SJCRH30 (cell line): ENCODE data around the gene VPREB1. TPM values are rescaled to one million over a fixed set of nuclear protein-coding genes. Genes with fewer than 3 reads are reported as not detected.

ENCODE experiments used
- DNase-seq, 2 experiments: peaks; one replicate each; pipeline ENCODE4 v3.0.0-alpha.2; 2015 to 2020
- H3K27ac ChIP-seq: fragments of 250-450 bp; sonication (Bioruptor Pico); 2 replicates; pipeline ENCODE4 v1.5.1; 2020; ENCODE audit warnings: mild to moderate bottlenecking, moderate library complexity
- H3K27me3 ChIP-seq: fragments of 250-450 bp; sonication (Bioruptor Pico); 2 replicates; pipeline ENCODE4 v1.5.1; 2020; ENCODE audit warnings: mild to moderate bottlenecking, moderate library complexity
- H3K36me3 ChIP-seq: fragments of 250-450 bp; sonication (Bioruptor Pico); 2 replicates; pipeline ENCODE4 v1.5.1; 2020; ENCODE audit warnings: mild to moderate bottlenecking, moderate library complexity
- H3K4me1 ChIP-seq: fragments of 250-450 bp; sonication (Bioruptor Pico); 2 replicates; pipeline ENCODE4 v1.5.1; 2020; ENCODE audit warnings: mild to moderate bottlenecking, moderate library complexity
- H3K4me3 ChIP-seq: fragments of 250-450 bp; sonication (Bioruptor Pico); 2 replicates; pipeline ENCODE4 v1.5.1; 2020; ENCODE audit warnings: mild to moderate bottlenecking, moderate library complexity
- H3K9me3 ChIP-seq: fragments of 250-450 bp; sonication (Bioruptor Pico); replicated peaks from 2 replicates; pipeline ENCODE4 v1.5.1; 2020; ENCODE audit warnings: mild to moderate bottlenecking, moderate library complexity
- total RNA-seq: library from RNA; depleted of rRNA; stranded (reverse); fragments of >200 nt; shearing (Covaris generic); gene quantifications from 2 replicates; pipeline ENCODE4 v1.2.3, GENCODE V29; 2014

VPREB1 gene
- total RNA-seq, 1 experiment from 2014 or later: not detected

DNA sequence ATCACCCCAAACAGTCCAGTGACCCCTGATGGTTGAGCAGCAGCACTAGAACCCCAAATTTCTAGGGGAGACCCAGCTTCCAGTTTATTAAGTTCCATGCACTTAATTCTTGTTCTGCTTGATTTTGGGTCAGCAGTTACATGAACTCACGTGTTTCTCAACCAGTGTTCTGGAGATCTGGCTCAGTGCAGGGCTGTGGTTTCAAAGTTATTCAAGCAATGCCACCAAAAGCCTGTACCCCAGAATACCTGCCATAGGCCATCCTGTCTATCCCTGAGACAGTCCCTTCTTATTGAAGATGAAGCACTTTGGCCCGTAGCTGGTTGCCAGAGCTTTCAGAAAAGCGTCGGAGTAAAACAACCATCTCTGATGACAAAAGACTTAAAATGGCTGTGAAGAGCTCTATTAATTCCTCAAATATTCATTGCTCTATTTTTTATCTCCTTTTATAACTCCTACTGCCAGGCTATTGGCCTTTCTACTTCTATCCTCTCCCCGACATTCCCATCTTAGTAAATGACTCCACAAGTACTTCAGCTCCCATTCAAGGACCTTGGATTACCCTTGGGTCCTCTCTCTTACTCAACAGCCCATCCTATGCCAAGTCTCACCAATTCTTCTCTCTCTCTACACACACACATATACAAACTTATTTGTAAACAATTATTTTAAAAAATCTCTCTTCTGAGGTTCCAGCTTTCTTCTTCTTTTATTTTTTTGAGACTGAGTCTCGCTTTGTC is 18.0 kb upstream of the VPREB1 start:
- no peaks in the 10 kb centered on the region for H3K36me3 ChIP-seq
- no peak for DNase-seq
- no peaks in the 10 kb centered on the region; the same call in 1 of the 2 replicates for H3K27me3 ChIP-seq
- no peaks in the 10 kb centered on the region for H3K4me1 ChIP-seq
- no peaks in the 10 kb centered on the region for H3K9me3 ChIP-seq
- H3K27ac ChIP-seq: no peak overlapping the region
- no peak overlapping the region for H3K4me3 ChIP-seq

DNA sequence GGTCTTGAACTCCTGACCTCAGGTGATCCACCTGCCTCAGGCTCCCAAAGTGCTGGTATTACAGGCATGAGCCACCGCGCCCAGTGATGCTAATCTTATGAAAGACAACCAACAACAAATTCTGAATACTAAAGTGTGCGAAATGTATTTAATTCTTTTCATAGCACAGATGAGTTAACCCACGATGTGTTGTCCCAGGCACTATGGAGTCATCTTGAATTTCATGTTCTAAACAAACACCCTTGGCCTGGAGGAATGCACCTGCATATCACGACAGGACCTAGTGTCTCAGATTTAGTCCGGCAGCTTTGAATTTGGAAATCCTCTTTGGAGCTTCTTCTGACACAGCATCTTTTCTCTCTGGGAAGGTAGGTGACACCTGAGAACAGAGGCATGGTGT is 16.2 kb upstream of the VPREB1 start:
- Histone ChIP-seq H3K27me3 (no peaks in the 10 kb centered on the region; the same call in 1 of the 2 replicates), H3K4me1 (no peaks in the 10 kb centered on the region), H3K9me3 (no peaks in the 10 kb centered on the region), H3K36me3 (no peaks in the 10 kb centered on the region), H3K4me3 (no peak overlapping the region), H3K27ac (no peak overlapping the region)
- no peak for DNase-seq

DNA sequence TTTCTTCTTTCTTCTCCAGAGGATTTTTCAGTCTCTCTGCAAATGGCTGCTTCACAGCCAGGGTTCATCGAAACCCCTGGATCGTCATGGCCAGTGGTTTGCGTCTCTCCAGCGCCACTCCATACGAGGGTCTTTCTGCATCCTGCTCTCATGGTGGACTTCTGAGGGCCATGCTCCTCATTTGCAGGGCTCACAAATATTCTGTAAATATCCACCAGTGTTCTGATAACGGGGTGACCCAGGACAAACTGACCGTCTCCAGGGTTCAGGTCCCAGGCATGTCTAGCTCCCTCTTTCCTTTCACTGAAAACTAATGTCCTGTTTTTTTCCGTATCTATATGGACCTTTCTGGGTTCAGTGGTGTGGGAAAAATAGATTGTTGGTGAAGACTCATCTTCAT is 15.7 kb upstream of the VPREB1 start:
- Histone ChIP-seq H3K27ac (no peak overlapping the region), H3K36me3 (no peaks in the 10 kb centered on the region), H3K9me3 (no peaks in the 10 kb centered on the region), H3K4me3 (no peak overlapping the region), H3K4me1 (no peaks in the 10 kb centered on the region), H3K27me3 (no peaks in the 10 kb centered on the region; the same call in 1 of the 2 replicates)
- DNase-seq: no peak

DNA sequence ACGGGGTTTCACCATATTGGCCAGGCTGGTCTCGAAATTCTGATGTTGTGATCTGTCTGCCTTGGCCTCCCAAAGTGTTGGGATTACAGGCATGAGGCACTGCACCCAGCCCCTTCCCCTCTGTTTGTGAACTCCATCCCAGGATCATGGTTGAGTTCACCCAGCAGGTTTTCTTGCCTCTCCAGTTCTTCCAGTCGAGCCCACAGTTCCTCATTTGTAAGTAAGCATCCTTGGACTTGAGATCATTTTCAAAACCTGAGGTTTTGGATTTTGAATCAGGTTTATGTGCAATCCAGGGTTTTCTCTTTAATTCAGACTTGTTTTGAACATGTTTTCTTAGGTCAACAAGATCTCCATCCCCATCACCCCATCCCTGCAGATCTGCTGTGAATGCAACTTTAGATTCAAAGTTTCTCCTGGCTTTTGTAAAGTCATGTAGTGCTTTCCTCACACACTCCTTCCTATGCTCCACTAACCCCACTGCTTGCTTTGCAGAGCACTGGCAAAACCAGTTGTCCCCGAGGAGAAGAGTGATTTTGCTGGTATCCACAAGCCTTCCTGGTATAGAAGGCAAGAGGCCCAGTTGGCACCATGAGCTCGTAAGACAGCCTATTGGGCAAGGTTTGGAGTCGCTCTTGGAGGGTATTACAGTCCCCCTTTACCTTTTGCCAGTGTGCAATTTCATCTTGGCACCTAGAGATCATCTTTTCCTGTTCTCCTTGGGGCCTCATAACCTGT is 14.7 kb upstream of the VPREB1 start:
- Histone ChIP-seq H3K27ac (no peak overlapping the region), H3K9me3 (no peaks in the 10 kb centered on the region), H3K4me1 (no peaks in the 10 kb centered on the region), H3K36me3 (no peaks in the 10 kb centered on the region), H3K4me3 (no peak overlapping the region), H3K27me3 (no peaks in the 10 kb centered on the region; the same call in 1 of the 2 replicates)
- DNase-seq: no peak

DNA sequence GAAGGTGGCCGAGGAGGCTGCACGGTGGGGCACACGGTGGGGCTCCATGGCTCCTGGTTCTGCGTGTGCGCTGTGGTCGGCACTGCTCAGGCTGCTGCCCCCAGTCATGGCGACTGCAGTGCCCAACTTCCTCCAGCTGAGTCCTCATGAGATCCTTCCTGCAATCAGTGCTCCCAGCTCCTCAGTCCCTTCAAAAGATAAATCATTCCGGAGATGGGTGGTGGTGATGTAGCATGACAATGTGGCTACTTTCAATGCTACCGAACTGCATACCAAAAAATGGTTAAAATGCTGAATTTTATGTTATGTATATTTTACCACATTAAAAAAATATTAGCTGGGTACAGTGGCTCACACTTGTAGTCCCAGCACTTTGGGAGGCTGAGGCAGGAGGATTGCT is 14.1 kb upstream of the VPREB1 start:
- Histone ChIP-seq H3K36me3 (no peaks in the 10 kb centered on the region), H3K27me3 (no peaks in the 10 kb centered on the region; the same call in 1 of the 2 replicates), H3K4me1 (no peaks in the 10 kb centered on the region), H3K27ac (no peak overlapping the region), H3K9me3 (no peaks in the 10 kb centered on the region), H3K4me3 (no peak overlapping the region)
- DNase-seq: no peak

DNA sequence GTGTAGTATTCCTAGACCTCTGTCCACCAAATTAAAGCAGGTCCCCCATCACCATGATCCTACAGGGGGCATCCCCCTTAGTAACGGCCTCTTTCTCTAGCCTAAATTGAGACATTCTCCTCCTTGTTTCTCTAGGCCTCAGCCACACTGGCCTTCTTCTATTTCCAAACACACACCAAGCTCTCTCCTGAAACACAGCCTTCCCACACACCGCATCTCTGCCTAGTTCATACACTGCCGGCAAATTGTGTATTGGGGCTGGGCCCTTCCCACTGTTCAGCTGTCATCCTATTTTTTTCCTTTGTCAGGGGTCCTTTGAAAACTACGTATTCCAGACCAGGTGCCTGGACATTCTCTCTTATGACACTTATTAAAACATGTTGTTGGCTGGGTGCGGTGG is 11.5 kb upstream of the VPREB1 start:
- no peak for DNase-seq
- Histone ChIP-seq H3K4me1 (no peaks in the 10 kb centered on the region), H3K9me3 (no peaks in the 10 kb centered on the region), H3K4me3 (no peak overlapping the region), H3K27ac (no peak overlapping the region), H3K27me3 (no peaks in the 10 kb centered on the region; the same call in 1 of the 2 replicates), H3K36me3 (no peaks in the 10 kb centered on the region)

DNA sequence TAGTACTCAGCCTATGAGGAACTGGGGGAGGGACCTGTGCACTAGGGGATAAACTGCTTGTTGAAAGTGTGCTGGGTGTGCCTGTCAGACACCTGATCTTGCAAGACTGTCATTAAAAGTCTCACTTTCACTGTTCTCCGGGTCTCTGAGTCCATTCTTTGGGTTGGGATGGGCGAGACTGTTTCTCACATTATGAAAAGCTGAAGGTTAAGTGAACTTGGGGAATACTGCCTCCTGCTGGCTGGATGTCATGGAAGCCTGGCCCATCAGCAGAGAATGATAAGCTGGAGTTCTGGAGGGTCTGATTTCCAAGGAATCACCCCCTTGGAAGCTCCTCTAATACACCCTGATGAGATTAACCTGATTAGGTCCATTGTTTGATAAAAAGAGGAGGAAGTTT is 9.0 kb upstream of the VPREB1 start:
- no peak overlapping the region for H3K4me3 ChIP-seq
- H3K27ac ChIP-seq: no peak overlapping the region
- H3K36me3 ChIP-seq: no peaks in the 10 kb centered on the region
- H3K27me3 ChIP-seq: no peaks in the 10 kb centered on the region; the same call in 1 of the 2 replicates
- peaks cover 6% of the 10 kb centered on the region; the same call in 1 of the 2 replicates for H3K4me1 ChIP-seq
- H3K9me3 ChIP-seq: no peaks in the 10 kb centered on the region
- peak in 1 of 2 experiments; percentile 46 for DNase-seq

DNA sequence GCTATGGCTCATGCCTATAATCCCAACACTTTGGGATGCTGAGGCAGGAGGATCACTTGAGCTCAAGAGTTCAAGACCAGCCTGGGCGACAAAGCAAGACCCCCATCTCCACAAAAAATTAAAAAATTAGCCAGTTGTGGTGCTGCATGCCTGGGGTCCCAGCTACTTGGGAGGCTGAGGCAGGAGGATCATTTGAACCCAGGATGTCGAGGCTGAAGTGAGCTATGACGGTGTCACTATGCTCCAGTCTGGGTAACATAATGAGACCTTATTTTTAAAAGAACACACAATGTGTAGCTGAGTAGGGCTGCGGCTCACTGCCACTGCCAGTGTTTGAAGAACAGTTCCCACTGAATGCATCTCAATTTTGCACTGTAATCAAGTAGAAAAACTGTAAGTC is 7.1 kb upstream of the VPREB1 start:
- Histone ChIP-seq H3K27me3 (no peaks in the 10 kb centered on the region), H3K36me3 (no peaks in the 10 kb centered on the region), H3K4me3 (no peak overlapping the region), H3K4me1 (peaks cover 8% of the 10 kb centered on the region; the same call in 1 of the 2 replicates), H3K27ac (no peak overlapping the region), H3K9me3 (no peaks in the 10 kb centered on the region)
- DNase-seq: no peak

DNA sequence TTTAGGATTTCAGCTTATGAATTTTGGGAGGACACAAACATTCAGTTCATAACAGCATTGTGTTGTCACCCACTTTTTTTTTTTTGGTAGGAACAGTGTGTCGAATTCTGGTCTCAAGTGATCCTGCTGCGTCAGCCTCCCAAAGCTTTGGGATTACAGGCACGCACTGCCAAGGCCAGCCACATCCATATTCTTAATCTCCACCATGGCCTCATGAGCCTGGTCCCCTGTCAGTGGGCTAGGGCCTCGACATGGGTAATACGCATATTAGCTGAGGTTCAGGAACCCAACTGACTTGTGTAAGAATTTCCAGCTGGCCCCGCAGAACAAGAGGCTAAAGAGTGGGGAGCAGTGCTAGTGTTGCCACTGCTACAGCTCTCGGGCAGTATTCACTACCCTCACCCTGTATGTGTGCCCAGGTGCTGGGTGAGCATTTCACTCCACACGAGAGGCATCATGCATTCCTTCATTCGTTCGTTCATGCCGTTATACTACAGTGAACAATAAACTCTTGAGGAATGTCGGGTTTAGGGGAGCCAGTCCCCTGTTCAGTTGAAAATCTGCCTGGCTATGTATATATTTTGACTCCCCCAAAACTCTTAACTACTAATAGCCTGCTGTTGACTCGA is 5.2 kb upstream of the VPREB1 start:
- Histone ChIP-seq H3K4me1 (peaks cover 13% of the 10 kb centered on the region; the same call in 1 of the 2 replicates), H3K4me3 (no peak overlapping the region), H3K36me3 (no peaks in the 10 kb centered on the region), H3K9me3 (no peaks in the 10 kb centered on the region), H3K27me3 (no peaks in the 10 kb centered on the region), H3K27ac (no peak overlapping the region)
- DNase-seq: no peak

DNA sequence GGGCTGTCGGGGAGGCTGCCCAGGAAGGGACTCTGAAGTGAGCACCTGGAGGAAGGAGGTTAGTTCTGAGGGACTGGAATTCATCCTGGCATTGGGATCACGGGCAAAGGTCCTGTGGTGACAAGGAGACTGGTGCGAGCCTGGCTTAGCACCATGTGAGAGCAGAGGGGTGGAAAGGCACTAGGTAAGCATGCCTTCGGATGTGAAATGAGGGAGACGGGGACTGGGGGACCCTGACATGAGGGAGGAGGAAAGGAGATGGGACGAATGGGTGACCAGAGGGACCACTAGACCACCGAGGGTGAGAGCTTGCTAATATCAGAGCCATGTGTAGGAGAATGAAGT is 3.1 kb upstream of the VPREB1 start:
- Histone ChIP-seq H3K36me3 (no peaks in the 10 kb centered on the region), H3K9me3 (no peaks in the 10 kb centered on the region), H3K4me1 (peaks cover 24% of the 10 kb centered on the region), H3K27me3 (no peaks in the 10 kb centered on the region), H3K4me3 (no peak overlapping the region), H3K27ac (no peak overlapping the region)
- no peak for DNase-seq

DNA sequence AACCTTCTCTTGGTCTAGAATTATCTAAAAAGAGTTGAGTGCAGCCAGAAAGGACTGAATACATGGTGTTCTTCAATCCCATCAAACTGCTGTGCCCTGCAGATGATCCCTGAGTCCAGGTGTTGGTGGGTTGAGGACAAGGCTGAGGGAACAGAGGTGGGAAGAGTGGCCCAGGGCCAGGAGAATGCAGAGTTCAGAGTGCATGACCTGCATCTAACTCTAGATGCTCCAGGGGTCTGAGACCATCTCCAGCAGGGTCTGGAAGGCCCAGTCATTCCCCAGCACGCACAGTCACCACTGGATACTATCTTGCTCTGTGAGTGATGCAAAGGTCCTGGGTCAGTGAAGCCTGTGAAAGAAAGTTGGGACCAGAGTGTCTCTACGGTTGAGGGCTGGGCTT is 2.1 kb upstream of the VPREB1 start:
- no peak for DNase-seq
- Histone ChIP-seq H3K36me3 (no peaks in the 10 kb centered on the region), H3K27me3 (no peaks in the 10 kb centered on the region), H3K4me1 (peaks cover 26% of the 10 kb centered on the region), H3K27ac (no peak overlapping the region), H3K4me3 (no peak overlapping the region), H3K9me3 (no peaks in the 10 kb centered on the region)

DNA sequence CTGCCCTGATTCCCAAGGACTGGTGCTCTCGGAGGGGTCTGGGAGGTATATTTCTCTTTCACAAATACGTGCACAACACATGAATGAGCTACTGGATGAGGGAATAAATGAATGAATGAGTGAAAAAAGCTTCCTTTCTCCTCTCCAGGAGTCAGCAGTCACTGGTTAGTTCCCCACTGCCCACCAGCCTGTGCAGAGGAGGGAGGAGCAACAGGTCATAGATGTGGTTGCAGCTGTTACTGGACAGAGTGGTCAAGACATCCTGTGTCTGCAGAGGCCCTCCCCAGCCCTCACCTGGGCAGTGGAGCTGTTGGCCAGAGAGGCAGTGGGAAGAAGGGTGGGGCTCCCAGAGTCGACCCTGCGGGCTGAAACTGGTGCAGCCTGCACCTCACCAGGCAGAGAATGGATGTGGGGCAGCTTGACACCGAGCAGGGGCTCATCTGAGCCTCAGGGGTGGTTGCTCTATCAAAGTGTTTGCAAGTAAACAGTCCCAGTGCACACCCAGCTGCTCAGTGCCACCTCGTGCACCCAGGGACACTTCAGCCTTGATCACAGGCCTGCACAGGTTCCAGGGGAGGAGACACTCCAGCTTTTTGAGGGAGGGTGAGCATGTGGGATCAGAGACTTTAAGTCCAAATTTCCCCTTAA is 1.4 kb upstream of the VPREB1 start:
- H3K4me1 ChIP-seq: peaks cover 26% of the 10 kb centered on the region
- no peaks in the 10 kb centered on the region; the same call in 1 of the 2 replicates for H3K27me3 ChIP-seq
- H3K27ac ChIP-seq: no peak overlapping the region
- H3K9me3 ChIP-seq: no peaks in the 10 kb centered on the region
- H3K36me3 ChIP-seq: no peaks in the 10 kb centered on the region
- no peak overlapping the region for H3K4me3 ChIP-seq
- DNase-seq: no peak

DNA sequence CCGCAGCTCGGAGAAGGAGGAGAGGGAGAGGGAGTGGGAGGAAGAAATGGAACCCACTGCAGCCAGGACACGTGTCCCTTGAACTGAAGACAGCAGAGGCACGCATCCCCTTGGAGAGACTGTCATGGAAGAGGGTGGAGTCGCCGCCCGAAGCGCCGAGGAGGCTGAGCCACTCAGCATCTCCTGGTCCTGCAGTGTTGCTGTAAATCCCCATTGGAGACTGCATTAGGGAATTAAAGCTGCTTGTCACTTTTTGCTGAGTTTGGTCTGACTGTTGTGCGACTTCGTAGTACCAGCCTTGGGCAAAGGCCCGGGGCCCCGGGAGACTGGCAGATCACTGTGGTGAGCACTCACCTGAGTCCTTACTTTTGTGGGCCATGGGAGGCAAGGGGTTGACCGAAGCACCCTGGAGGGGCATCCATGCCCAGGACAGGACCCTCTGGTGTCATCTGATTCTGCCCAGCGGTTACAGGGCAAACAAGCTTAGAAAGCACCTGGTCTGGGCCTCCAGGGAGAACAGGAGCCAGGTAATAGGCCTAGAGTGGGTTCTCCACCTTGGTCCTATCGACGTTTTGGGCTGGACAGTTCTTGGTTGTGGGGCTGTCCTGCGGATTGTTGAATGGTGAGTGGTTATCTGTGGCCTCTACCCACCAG is 797 bp downstream of the VPREB1 start:
- Histone ChIP-seq H3K36me3 (no peaks in the 10 kb centered on the region), H3K27me3 (peaks cover 4% of the 10 kb centered on the region; the same call in 1 of the 2 replicates), H3K27ac (no peak overlapping the region), H3K4me1 (peaks cover 23% of the 10 kb centered on the region), H3K9me3 (no peaks in the 10 kb centered on the region), H3K4me3 (no peak overlapping the region)
- DNase-seq: no peak

DNA sequence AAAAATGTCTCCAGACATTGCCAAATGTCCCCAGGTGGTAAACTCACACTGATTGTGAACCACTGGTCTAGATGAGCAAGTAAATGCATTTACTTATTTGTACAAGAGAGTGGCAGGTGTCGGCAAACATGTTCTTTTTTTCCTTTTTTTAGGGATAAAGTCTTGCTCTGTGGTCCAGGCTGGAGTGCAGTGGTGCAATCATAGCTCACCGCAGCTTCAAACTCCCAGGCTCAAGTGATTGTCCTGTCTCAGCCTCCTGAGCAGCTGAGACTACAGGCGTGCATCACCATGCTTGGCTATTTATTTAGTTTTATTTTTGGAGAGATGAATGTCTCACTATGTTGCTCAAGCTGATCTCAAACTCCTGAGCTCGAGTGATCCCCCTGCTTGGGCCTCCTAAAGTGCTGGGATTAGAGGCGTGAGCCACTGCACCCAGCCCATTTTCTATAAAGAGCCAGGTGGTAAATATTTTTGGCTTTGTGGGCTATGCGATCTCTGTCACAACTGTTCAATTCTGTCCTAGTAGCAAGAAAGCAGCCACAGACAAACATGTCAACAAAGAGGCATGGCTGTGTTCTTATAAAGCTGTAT is 1.4 kb downstream of the VPREB1 start:
- peak; percentile 66 to 76 for DNase-seq
- Histone ChIP-seq H3K4me1 (peaks cover 23% of the 10 kb centered on the region), H3K27ac (no peak overlapping the region), H3K36me3 (no peaks in the 10 kb centered on the region), H3K4me3 (no peak overlapping the region), H3K27me3 (peaks cover 4% of the 10 kb centered on the region; the same call in 1 of the 2 replicates), H3K9me3 (no peaks in the 10 kb centered on the region)
